ENCODE data around the gene AAMDC.

The AAMDC gene

DNA sequence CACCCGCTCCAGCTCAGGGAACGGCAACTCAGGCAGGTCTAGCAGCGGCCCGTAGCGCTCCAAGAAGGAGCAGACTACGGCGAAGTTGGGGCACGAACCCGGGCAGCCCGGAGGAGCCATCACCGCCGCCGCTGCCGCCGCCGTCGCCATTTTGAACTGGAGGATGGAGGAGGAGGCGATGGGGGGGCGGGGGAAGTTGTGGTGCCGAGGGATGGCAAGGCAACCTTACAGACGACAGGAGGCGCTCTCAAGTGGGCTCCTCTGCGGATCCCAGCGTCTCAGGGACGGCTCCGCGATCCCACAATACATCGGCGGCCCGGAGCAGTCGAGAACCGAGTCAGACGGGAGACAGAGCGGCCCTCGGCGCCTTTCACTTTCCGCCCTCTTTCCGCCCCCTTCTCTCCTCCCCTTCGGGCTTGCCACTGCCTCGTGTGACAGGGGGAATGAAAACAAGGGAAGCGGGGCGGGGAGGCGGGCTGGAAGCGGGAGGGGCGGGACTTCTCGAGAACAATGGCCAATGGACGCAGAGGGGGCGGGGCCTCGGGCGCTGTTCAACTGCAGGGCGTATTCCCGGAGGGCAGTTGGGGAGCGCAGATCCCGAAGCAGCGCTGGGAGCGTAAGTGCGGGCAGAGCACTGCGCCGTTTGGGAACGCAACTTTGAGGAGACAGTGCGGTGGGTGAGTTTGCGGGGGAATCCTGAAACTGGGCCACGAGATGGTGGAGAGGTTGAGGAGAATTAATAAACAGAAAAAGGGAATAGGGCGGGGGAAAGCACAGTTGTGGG is at the start of gene AAMDC, which contains the start of gene RSF1:
TSS of gene AAMDC (plus strand) at position 580 of the 784 bp plus-strand sequence. CDS start 21,353 bp downstream, outside the sequence.
TSS of gene RSF1 (minus strand) at position 158 of the 784 bp plus-strand sequence. CDS start at position 150, 8 bp downstream.
- DNase-seq (ENCODE audit: low read depth), result peak; percentile 97

DNA sequence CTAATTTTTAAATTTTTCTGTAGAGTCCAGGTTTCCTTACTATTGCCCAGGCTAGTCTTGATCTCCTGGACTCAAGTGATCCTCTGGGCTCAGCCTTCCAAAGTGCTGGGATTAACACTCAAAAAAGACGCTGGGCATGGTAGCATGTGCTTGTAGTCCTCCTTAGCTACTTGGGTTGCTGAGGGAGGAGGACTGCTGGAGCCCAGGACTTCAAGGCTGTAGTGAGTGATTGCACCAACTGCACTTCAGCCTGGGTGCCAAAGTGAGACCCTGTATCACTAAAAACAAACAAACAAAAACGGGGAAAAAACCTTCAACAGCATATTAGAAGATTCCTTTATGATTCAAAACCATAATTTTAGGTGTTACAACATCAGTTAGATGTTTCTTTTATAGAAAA is 45.0 kb upstream of the AAMDC start:
- no peak for DNase-seq (ENCODE audit: low read depth)

DNA sequence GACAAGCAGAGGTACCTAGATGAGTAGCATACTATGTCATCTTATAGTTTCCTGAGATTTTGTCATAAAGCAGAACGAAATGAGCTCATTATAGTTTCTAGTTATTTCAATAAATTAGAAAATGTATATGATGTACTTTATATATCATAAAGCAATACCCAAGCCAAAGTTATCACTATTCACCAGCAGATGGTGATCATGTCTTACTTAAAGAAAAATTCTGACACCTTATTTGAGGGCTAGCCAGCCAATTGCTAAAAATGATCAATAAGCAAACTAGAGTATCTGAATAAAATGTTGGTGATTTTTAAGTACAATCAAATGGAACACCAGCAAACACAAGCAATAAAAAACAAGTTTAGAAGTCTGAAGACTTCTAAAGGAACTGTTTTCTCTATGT is 44.5 kb upstream of the AAMDC start:
- DNase-seq (ENCODE audit: low read depth), result no peak

DNA sequence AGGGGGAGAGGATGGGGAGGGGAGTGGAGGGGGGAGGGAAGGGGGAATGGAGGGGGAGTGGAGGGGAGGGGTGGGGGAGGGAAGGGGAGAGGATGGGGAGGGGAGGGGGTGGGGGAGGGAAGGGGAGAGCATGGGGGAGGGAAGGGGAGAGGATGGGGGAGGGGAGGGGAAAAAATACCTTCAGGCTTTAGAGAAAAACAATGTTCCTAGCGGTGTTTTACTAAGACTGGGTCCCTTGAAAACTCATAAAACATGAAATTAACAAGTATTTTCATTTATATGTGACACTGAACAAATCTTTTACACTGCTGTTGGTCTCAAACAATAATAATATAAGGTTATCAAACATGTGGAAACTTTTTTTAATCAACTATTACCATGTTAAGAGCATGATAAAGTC is 42.8 kb upstream of the AAMDC start:
- no peak for DNase-seq (ENCODE audit: low read depth)

DNA sequence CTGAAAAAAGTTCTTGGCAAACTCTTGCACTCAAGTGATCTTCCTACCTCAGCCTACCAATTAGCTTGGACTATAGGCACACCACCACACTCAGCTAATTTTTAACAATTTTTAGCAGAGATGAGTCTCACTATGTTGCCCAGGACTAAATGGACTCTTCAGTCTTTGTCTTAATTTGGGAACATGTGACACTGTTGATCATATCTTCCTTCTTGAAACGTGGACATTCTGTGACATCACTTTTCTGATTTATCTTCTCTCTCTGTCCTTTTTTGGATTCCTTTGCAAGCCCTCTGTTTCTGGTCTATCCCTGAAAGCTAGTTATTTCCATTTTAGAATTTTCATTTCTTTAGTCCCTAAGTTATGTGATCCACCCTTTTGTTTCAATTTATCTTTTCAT is 42.4 kb upstream of the AAMDC start:
- DNase-seq (ENCODE audit: low read depth), result no peak

DNA sequence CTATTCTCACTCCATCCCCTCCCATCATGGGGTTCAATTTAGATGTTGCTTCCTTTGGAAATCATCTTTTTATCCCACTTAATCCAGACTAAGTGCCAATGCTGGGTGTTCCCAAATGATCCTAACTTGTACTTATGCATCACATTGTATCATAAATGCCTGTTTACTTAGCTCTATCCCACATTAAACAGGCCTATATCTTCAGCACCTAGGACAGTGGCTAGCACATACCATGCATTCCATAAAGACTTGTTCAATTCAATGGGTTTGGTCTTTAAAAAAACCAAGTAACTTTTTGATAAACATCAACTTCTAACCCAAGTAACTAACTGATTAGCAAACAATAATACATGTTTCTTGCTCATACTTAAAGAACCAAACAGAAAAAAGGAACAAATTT is 41.0 kb upstream of the AAMDC start:
- DNase-seq (ENCODE audit: low read depth), result peak; percentile 47

DNA sequence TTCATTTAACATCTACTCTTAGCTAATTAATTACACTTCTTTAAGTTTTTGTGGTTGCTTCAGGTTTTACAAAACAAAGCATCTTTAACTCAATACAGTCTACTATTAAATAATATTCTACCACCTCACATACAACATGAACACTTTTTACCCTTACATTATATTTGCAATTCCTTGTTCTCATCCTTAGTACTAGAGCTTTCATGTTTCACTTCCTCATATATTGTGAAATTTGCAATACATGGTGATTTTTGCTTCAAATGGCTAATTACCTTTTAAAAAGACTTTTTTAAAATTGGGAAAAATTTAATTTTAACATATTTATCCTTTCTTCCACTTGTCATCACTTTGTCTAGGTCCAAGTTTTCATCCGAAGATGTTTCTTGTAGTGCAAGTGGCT is 37.9 kb upstream of the AAMDC start:
- DNase-seq (ENCODE audit: low read depth), result no peak

DNA sequence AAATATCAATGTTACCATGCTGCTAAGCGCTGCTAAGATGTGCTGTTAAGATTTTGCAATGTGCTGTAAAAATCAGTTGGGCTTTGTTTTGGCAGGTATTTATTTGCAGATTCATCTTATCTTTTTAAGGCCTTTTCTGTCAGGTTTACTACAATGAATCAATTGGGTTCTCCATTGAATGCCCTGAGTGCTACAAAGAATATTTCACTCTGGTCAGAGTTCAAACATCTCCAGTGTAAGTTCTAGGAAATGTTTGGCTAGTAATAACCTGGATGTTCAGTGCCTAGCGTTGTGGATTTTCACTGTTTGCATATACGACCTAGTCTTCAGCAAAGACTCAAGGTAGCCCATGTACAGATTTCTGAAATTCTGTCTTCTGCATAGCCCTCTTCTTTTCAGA is 36.4 kb upstream of the AAMDC start:
- DNase-seq (ENCODE audit: low read depth), result no peak

DNA sequence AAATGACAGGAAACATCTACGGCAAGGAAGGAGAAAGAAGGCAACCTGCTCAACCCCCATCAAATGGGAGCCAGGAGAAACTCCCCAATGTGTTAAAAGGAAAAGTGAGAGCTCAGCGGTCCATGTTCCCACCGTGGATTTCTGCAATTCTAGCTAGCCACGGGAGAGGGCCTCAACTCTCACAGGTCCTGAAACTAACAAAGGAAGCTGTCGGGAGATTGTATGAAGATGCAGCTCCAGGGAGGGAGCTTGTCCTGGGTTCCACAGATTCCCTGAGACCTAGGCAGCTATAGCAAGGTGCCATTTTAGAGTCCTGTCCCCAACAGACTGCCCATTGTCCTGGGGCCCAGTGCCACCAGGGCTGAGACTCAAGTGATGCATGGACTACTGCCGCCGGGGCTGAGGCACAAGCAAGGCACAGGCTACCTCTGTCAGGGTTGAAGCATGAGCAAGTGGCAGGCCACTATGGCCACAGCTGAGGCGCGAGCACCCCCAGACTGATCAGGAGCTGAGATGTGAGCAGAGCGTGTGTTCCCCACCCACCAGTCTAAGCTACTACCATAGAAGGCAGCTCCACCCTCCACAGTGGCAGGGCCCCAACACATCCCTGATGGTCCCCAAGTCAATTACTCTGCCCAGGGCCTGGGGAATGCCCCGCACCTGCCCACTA is 31.7 kb upstream of the AAMDC start:
- no peak for DNase-seq (ENCODE audit: low read depth)

DNA sequence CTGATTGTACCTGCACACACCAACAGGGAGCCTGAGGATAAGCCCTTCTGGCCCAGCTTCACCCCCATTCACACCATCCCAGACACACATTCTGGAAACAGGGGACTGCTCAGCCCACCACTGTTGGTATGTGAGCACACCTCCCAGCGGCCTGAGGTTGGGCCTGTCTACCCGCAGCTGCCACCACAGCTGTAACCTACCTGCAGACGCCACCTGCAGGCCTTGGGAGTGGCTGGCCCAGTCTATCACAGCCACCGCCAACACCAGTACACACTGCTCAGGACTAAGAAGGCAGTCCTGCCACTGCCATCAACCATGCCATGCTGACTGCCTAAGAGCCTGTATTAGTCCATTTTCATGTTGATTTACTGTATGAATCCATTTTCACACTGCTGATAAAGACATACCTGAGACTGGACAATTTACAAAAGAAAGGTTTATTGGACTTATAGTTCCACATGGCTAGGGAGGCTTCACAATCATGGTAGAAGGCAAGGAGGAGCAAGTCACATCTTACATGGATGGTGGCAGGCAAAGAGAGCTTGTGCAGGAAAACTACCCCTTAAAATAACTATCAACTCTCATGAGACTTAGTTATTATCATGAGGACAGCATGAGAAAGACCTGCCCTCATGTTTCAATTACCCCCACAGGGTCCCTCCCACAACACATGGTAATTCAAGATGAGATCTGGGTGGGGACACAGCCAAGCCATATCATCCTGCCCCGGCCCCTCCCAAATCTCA is 31.0 kb upstream of the AAMDC start:
- DNase-seq (ENCODE audit: low read depth), result no peak

DNA sequence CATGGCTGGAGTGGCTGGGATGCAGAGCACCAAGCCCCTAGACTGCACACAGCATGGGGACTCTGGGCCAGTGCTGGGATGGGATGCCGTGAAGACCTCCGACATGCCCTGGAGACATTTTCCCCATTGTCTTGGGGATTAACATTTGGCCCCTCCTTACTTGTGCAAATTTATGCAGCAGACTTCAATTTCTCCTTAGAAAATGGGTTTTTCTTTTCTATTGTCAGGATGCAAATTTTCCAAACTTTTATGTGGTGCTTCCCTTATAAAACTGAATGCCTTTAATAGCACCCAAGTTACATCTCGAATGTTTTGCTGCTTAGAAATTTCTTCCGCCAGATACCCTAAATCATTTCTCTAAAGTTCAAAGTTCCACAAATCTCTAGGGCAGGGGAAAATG is 29.6 kb upstream of the AAMDC start:
- DNase-seq (ENCODE audit: low read depth), result no peak

DNA sequence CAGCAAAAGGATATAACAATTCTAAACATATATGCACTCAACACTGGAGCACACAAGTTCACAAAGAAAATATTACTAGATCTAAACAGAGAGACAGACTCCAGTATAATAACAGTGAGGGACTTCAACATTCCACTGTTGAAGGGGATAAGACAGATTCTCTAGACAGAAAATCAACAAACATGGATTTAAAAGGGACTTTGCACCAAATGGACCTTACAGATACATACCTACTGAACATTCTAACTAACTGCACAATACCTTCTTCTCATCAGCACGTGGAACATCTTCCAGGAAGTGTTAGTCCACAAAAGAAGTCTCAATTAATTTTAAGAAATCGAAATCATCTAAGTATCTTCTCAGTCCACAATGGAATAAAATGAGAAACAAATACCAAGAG is 27.0 kb upstream of the AAMDC start:
- no peak for DNase-seq (ENCODE audit: low read depth)

DNA sequence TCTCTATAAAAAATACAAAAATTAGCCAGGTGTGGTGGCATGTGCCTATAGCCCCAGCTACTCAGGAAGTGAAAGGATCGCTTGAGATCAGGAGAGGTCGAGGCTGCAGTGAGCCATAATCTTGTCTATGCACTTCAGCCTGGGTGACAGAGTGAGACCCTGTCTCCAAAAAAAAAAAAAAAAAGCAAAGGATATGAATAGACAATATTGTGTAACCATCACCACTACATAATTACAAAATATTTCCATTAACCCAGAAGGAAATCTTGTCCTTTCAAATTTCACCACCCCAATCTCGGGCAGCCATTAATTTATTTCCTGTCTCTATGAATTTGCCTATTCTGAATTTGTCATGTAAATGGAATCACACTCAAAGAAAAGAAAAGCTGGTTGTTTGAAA is 21.6 kb upstream of the AAMDC start:
- DNase-seq (ENCODE audit: low read depth), result no peak

DNA sequence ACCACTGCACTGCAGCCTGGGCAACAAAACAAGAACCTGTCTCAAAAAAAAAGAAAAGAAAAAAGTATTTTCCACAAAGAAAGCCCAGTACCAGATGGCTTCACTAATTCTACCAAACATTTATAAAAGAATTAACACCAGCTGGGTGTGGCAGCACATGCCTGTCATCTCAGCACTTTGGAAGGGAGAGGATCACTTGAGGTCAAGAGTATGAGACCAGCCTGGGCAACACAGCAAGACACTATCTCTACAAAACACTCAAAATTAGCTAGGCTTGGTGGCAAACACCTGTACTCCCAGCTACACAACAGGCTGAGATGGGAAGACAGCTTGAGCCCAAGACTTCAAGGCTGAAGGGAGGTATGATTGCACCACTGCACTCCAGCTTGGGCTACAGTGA is 20.5 kb upstream of the AAMDC start:
- DNase-seq (ENCODE audit: low read depth), result no peak

DNA sequence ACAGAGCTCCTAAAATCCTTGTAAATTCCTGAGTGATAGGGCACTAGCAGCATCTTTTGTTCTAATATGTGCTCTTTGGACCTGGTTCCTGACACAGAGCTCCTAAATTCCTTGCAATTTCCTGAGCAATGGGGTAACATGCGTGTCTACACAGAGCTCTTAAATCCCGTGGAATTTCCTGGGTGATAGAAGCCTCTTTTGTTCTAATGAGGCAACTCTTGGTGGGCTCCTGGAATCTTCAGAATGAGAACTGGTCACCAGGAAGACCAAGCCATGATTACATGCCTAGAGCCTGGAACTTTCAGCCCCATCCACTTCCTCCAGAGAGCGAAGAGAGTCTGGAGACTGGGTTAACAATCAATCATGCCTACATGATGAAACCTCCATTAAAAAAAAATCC is 19.5 kb upstream of the AAMDC start:
- no peak for DNase-seq (ENCODE audit: low read depth)

DNA sequence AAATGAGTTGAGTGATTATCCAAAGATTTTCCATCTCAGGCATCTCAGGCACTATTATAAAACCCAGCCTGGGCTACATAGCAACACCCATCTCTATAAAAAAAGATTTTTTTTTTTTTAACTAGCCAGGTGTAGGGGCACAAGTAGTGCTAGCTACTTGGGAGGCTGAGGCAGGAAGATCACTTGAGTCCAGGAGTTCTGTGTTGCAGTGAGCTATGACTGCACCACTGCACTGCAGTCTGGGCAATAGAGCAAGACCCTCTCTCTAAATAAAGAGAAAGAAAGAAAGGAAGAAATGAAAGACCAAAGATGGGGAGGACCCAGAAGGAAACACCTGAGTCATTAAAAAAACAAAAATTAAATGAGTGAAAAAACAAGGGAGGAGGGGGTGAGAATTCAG is 14.5 kb upstream of the AAMDC start:
- no peak for DNase-seq (ENCODE audit: low read depth)

DNA sequence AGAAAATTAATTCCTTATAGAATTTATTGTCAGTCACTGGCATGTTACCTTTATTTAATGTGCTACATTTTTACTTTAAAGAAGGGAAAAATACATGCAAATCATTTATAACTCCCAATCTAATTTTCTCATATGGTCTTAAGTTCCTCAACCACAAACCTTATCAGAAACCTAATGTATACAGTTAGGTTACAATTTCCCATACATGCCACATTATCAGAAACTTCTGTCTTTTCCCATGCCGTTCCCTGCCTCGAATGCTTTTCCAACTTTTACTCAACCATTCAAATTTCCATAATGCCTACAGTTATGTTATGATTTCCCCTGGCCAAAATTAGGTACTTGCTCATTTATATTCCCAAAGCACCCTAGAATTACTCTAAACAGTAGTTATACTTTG is 14.0 kb upstream of the AAMDC start:
- DNase-seq (ENCODE audit: low read depth), result no peak

DNA sequence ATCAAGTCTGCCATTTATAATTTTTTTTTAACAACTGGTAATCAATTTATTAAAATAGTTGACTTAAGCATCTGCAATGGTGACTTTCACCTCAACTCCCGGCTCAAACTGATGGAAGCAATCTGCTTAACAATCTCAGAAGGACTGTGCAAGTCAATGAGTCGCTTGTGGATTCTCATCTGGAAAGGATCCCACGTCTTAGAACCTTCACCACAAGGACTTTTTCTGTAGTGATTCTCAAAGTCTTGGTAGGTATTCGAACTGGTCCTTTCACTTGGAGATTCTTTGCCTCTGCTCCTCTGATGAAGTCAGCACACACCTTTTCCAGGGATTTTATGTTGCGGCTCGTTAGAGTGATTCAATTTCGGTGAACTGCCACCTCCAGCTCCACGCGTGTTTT is 7.7 kb upstream of the AAMDC start:
- no peak for DNase-seq (ENCODE audit: low read depth)

DNA sequence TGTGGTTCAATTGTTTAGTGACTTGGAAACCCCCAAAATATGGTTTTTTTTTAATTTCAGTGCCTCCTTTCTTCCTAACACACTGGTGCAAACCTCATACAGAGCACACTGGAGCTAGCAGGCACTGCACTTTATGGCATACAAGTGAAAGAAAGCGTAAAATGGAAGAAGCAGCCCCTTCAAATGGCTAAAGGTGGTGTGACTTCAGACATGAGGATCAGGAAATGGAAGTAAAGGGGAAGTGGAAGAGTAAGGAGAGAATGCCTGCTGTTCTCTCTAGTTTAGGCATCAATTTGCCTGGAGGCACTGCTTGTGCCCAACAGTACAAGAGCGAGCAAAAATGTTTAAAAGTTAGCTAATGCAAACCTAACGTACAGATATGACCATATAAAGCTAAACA is 6.1 kb upstream of the AAMDC start:
- DNase-seq (ENCODE audit: low read depth), result no peak

DNA sequence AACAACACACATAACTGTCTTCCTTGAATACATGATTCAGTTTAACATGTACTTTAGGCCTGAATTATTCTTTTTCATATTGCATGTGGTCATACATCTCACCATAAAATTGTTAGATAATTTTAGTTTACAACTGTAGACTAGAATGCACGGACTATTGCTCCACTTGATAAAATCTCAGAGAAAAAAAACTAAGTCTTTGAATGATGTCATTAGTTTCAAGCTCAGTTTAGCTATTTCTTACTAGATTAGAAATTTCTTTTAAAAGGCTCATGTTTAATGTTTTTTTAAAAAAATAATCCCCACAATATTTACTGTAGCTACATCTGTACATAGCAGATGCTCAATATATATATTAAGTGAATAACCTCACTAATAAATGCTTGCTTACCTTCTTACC is 5.5 kb upstream of the AAMDC start:
- no peak for DNase-seq (ENCODE audit: low read depth)

DNA sequence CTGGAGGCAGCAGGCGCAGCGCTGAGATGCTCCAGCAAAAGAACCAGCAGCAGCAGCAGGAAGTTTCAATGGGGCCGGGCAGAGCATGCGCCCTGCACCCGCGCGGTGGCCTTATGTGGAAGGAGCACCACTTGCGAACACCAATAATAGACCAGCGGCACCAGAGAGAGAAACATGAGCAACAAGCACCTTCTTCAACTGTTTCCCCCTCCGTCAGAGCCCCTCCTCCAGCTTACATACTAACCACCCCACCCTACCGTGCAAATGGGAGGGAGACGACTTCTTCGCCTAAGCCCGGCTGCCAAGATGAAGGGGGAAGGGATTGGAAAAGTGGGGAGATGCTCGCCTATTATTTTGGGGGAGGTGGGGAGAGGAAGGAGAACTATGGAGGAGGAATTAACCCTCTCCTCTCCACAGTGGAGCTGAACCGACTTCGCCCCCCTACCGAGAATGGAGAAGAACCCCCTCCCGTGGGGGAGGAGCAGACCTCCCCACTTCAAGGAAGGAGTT is 1.5 kb upstream of the AAMDC start:
- DNase-seq (ENCODE audit: low read depth), result peak; percentile 62

DNA sequence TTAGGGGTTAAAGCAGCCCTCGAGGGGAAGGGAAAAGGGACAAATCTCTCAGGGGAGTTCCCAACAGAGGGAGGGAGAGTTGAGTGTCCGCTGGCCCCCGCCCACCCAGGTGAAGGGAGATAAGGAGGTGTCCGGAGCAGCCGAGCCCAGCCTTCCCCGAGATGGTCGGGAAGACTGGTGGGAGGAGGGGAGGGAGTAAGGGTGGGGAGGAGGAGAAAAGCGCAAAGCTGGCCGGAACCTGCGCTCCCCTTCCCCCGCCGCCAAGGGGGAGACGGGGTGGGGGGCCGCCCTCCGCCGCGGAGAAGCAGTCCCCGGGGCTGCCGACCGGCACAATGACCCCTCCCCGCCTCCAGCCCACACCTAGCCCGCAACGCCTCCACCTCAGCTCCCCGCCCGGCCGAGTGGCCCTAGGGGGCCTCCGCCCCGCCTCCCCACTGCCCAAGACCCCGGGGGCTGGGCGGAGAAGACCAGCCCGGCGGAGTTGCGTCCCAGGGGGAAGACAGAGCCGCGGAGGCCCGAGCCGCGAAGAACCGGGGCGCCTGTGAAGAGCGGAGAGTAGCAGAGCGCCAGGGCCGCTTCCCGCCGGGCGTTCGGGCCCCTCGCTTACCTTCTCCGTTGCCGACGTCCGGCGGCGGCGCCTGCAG is 901 bp upstream of the AAMDC start:
- peak; percentile 15 for DNase-seq (ENCODE audit: low read depth)
